ENCODE results near the gene MALSU1.

Gene MALSU1

GRCh38 chr7:23298885-23299769 lies at the start of gene MALSU1:
TSS of gene MALSU1 (plus strand) at chr7:23299339. CDS start at chr7:23299353, 14 bp downstream.
- peak; percentile 99 for DNase-seq

GRCh38 chr7:23249486-23249885 lies 49.7 kb upstream of the MALSU1 start:
- no peak for DNase-seq

- DNase-seq = no peak
Measured at GRCh38 chr7:23254051-23254681, 45.0 kb upstream of the MALSU1 start.

- DNase-seq = no peak
Measured at GRCh38 chr7:23256731-23257130, 42.4 kb upstream of the MALSU1 start.

GRCh38 chr7:23260371-23260770 lies 38.8 kb upstream of the MALSU1 start:
- DNase-seq = no peak

GRCh38 chr7:23261843-23262452 lies 37.2 kb upstream of the MALSU1 start:
- peak; percentile 88 for DNase-seq

GRCh38 chr7:23264916-23265458 lies 34.2 kb upstream of the MALSU1 start:
- no peak for DNase-seq

GRCh38 chr7:23266918-23267317 lies 32.2 kb upstream of the MALSU1 start:
- DNase-seq = no peak

GRCh38 chr7:23267357-23267756 lies 31.8 kb upstream of the MALSU1 start:
- DNase-seq = no peak

GRCh38 chr7:23268167-23268566 lies 31.0 kb upstream of the MALSU1 start:
- DNase-seq = no peak

GRCh38 chr7:23268746-23269145 lies 30.4 kb upstream of the MALSU1 start:
- no peak for DNase-seq

- no peak for DNase-seq
Measured at GRCh38 chr7:23272275-23272674, 26.9 kb upstream of the MALSU1 start.

GRCh38 chr7:23273141-23273599 lies 26.0 kb upstream of the MALSU1 start:
- DNase-seq = peak; percentile 99

- no peak for DNase-seq
Measured at GRCh38 chr7:23275912-23276311, 23.2 kb upstream of the MALSU1 start.

- peak; percentile 78 for DNase-seq
Measured at GRCh38 chr7:23276376-23276775, 22.8 kb upstream of the MALSU1 start.

- DNase-seq = no peak
Measured at GRCh38 chr7:23276947-23277346, 22.2 kb upstream of the MALSU1 start.

- DNase-seq = peak; percentile 91
Measured at GRCh38 chr7:23277359-23277989, 21.7 kb upstream of the MALSU1 start.

- no peak for DNase-seq
Measured at GRCh38 chr7:23279819-23280525, 19.2 kb upstream of the MALSU1 start.

- DNase-seq = no peak
Measured at GRCh38 chr7:23283086-23283485, 16.1 kb upstream of the MALSU1 start.

GRCh38 chr7:23284871-23285270 lies 14.3 kb upstream of the MALSU1 start:
- no peak for DNase-seq

GRCh38 chr7:23285657-23286646 lies 13.2 kb upstream of the MALSU1 start:
- no peak for DNase-seq

Data from hematopoietic multipotent progenitor cell treated with erythropoietin and hydrocortisone succinate and interleukin-3 and kit ligand, for 6 days (in vitro differentiated cells).